HepG2 (cell line): ENCODE measurements around the gene NAV2. TPM values are rescaled to one million over a fixed set of nuclear protein-coding genes. Genes with fewer than 3 reads are reported as not detected.

Experiments used
- ARID5B ChIP-seq: IDR thresholded peaks from 2 replicates; pipeline ENCODE4 v1.4.0; 2020; ENCODE audit warnings: mild to moderate bottlenecking, missing genetic modification reagents
- BRD4 ChIP-seq: sonication (generic); formaldehyde crosslinking; IDR thresholded peaks from 2 replicates; pipeline ENCODE4 v1.4.0; 2020; ENCODE audit warnings: missing genetic modification reagents
- DPF2 ChIP-seq: sonication (generic); formaldehyde crosslinking; IDR thresholded peaks from 2 replicates; pipeline ENCODE4 v1.4.0; 2020; ENCODE audit warnings: mild to moderate bottlenecking, low read depth, missing genetic modification reagents, borderline replicate concordance
- GPBP1L1 ChIP-seq: sonication (generic); formaldehyde crosslinking; IDR thresholded peaks from 2 replicates; pipeline ENCODE4 v1.5.0; 2020; ENCODE audit warnings: mild to moderate bottlenecking, missing genetic modification reagents
- GRHL1 ChIP-seq: sonication (generic); formaldehyde crosslinking; conservative IDR thresholded peaks from 2 replicates; pipeline ENCODE4 v1.8.0; 2022; ENCODE audit warnings: missing genetic modification reagents
- HOXA3 ChIP-seq: sonication (generic); formaldehyde crosslinking; IDR thresholded peaks from 2 replicates; pipeline ENCODE4 v1.5.0; 2020; ENCODE audit warnings: missing genetic modification reagents
- MEF2D ChIP-seq: sonication (generic); formaldehyde crosslinking; IDR thresholded peaks from 2 replicates; pipeline ENCODE4 v1.5.1; 2020; ENCODE audit warnings: mild to moderate bottlenecking, missing genetic modification reagents
- NCOA2 ChIP-seq: sonication (generic); formaldehyde crosslinking; IDR thresholded peaks from 2 replicates; pipeline ENCODE4 v1.8.0; 2022; ENCODE audit warnings: inconsistent platforms
- NRL ChIP-seq: sonication (generic); formaldehyde crosslinking; IDR thresholded peaks from 2 replicates; pipeline ENCODE4 v1.5.0; 2020; ENCODE audit warnings: missing genetic modification reagents, mild to moderate bottlenecking, moderate library complexity, borderline replicate concordance
- POLR2G ChIP-seq: fragments of 200-400 bp; formaldehyde crosslinking; IDR thresholded peaks from 2 replicates; pipeline ENCODE4 v1.6.1; 2018; ENCODE audit warnings: mild to moderate bottlenecking, low read depth, low read length, moderate library complexity
- SOX13 ChIP-seq, 3 experiments: fragments of 450-650 bp in 1 of 3; sonication (generic) in 1 of 3; formaldehyde crosslinking in 1 of 3; IDR thresholded peaks in 2 of 3; conservative IDR thresholded peaks in 1 of 3; 2 replicates each; pipeline versions ENCODE4 v1.5.0 to v1.6.1; 2016 to 2020; ENCODE audit warnings: antibody characterized with exemption in 1 of 3, mild to moderate bottlenecking in 1 of 3, missing compliant biosample characterization in 1 of 3, missing genetic modification reagents in 1 of 3, moderate library complexity in 1 of 3
- TOPORS ChIP-seq: sonication (generic); formaldehyde crosslinking; IDR thresholded peaks from 2 replicates; pipeline ENCODE4 v1.8.0; 2023; ENCODE audit warnings: mild to moderate bottlenecking, missing genetic modification reagents
- ZBTB14 ChIP-seq: sonication (generic); formaldehyde crosslinking; IDR thresholded peaks from 2 replicates; pipeline ENCODE4 v1.4.0; 2020; ENCODE audit warnings: missing genetic modification reagents
- ZNF138 ChIP-seq: sonication (generic); formaldehyde crosslinking; IDR thresholded peaks from 2 replicates; pipeline ENCODE4 v1.5.0; 2020; ENCODE audit warnings: mild to moderate bottlenecking, low read depth, missing genetic modification reagents
- ZNF143 ChIP-seq: sonication (generic); formaldehyde crosslinking; IDR thresholded peaks from 2 replicates; pipeline ENCODE4 v1.4.0; 2020; ENCODE audit warnings: missing genetic modification reagents
- ZNF207 ChIP-seq: fragments of 450-650 bp; IDR thresholded peaks from 2 replicates; pipeline ENCODE4 v1.6.1; 2016; ENCODE audit warnings: antibody characterized with exemption, borderline replicate concordance
- ZNF30 ChIP-seq: sonication (generic); formaldehyde crosslinking; IDR thresholded peaks from 2 replicates; pipeline ENCODE4 v1.5.0; 2020; ENCODE audit warnings: mild to moderate bottlenecking, missing genetic modification reagents
- ZNF713 ChIP-seq: sonication (generic); formaldehyde crosslinking; IDR thresholded peaks from 2 replicates; pipeline ENCODE4 v1.4.0; 2020; ENCODE audit warnings: mild to moderate bottlenecking, missing genetic modification reagents
- polyA plus RNA-seq, 8 experiments: library from polyadenylated mRNA; depleted of rRNA in 3 of 8; stranded (reverse) in 7 of 8; unstranded in 1 of 8; fragments of >200 nt; fragmentation: Illumina TruSeq in 4 of 8; extraction: Trizol in 4 of 8; gene quantifications; 2 replicates each; pipeline versions ENCODE4 v1.2.1 to v1.2.3, GENCODE V29; 2011 to 2016; ENCODE audit warnings: low read depth in 4 of 8, missing spikeins in 1 of 8, mixed read lengths in 1 of 8; ENCODE audit not compliant: insufficient read depth in 1 of 8
- total RNA-seq, 5 experiments: library from RNA; depleted of rRNA; stranded (reverse); fragments of >200 nt; fragmentation: Illumina TruSeq; extraction: Trizol; gene quantifications; 2 replicates each; pipeline ENCODE4 v1.2.3, GENCODE V29; 2016; ENCODE audit warnings: low read depth in 1 of 5

NAV2 gene
- total and polyA plus RNA-seq, 2 of the 13 experiments (the other 11 are each of a cell fraction or from before 2014, with no cell fraction given), result 9.3 to 34.6 TPM

GRCh38 chr11:19912958-19913892 is 200.6 kb downstream of the NAV2 start (continued):
- TF ChIP-seq ZNF207 (no peak), MEF2D (0 out of 2 replicates have a peak, but pooled peaks have one; percentile 32), ZNF143 (CRISPR knock-in tag) (no peak), NRL (CRISPR knock-in tag) (no peak), ZNF30 (CRISPR knock-in tag) (no peak), DPF2 (no peak), GPBP1L1 (CRISPR knock-in tag) (no peak), SOX13 (IDR thresholded peaks at IDR 0.05) (no peak), SOX13 (CRISPR knock-in tag; conservative IDR thresholded peaks at IDR 0.05 in 1 of 2, IDR thresholded peaks at IDR 0.05 in 1 of 2) (peak in 1 of 2 experiments; percentile 23; a peak in 1 of 4 replicates), ARID5B (CRISPR knock-in tag) (peak; percentile 37; the same call in 1 of the 2 replicates), GRHL1 (CRISPR knock-in tag) (no peak), POLR2G (no peak), TOPORS (CRISPR knock-in tag) (0 out of 2 replicates have a peak, but pooled peaks have one; percentile 41), ZNF713 (CRISPR knock-in tag) (no peak), ZNF138 (no peak), ZBTB14 (CRISPR knock-in tag) (no peak), NCOA2 (CRISPR knock-in tag) (0 out of 2 replicates have a peak, but pooled peaks have one; percentile 11), BRD4 (0 out of 2 replicates have a peak, but pooled peaks have one; percentile 3), HOXA3 (CRISPR knock-in tag) (peak; percentile 55)
